ENCODE results near the gene LCMT1.
"Not testable (repeated sequence)": the region's sequence is repeated elsewhere in the genome, so short reads cannot be mapped to it uniquely, and the experiment has no call there.

The LCMT1 gene

DNA sequence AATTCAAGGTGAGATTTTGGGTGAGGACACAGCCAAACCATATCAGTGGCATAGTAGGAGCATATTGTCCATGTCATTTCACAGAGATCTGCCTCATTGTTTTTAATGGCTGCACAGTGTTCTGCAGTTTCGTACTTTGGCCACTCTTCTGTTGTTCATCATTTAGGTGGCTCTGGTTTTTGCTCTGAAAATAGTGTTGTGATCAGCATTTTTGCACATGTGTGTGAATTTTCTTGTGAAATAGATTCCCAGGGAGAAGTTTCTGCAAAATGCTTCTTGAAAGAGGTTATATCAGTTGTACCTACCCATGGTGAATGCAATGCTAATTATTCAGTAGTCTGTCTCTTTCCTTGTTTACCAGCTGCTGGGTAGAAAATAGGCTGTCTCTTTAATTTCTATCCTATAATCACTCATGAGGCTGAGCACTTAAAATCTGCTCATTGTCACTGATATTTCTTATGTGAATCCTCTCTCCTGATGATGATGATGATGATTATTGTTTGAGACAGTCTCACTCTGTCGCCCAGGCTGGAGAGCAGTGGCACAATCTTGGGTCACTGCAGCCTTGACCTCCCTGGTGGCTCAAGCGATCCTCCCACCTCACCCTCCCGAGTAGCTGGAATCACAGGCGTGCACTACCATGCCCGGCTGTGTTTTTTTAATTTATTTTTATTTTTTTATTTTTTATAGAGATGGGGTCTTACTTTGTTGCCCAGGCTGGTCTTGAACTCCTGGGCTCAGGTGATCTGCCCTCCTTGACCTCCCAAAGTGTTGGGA, 10.5 kb downstream of the LCMT1 start:
- H3K4me1 ChIP-seq (ENCODE audit: insufficient read depth, low read length): no peaks in the 10 kb centered on the region
- 88% methylated on average over 5 of the region's 6 CpGs for WGBS
- no peak overlapping the region for H3K27ac ChIP-seq (ENCODE audit: low read depth, low read length)
- H3K36me3 ChIP-seq (ENCODE audit: insufficient read depth, low read length): peaks cover 8% of the 10 kb centered on the region
- H3K9ac ChIP-seq (ENCODE audit: low read depth, low read length): no peak overlapping the region
- no peaks in the 10 kb centered on the region for H3K27me3 ChIP-seq (ENCODE audit: insufficient read depth, low read length)
- H3K9me3 ChIP-seq (ENCODE audit: insufficient read depth, low read depth, low read length): no peaks in the 10 kb centered on the region
- no peak overlapping the region for H3K4me3 ChIP-seq (ENCODE audit: low read length)

DNA sequence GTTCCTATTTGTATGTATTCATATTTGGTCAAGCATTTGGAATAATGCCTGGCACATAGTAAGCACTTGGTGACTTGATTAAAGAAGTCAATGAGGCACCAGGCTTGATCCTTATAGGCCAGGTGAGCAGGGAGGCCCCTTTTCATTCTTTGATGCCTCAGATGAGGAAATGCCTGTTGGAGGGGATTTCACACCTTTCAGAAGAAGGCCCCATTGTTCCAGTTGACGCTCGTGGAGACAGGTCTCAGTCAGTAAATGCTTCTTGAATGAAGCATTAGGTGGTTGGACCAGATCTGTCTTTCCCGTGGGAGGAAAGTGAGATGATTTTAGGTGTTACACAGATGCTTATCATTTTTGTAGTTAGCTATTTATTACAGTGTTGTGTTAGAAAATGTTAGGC, 13.0 kb downstream of the LCMT1 start:
- no peak overlapping the region for H3K27ac ChIP-seq (ENCODE audit: low read depth, low read length)
- no peaks in the 10 kb centered on the region for H3K4me1 ChIP-seq (ENCODE audit: insufficient read depth, low read length)
- no peaks in the 10 kb centered on the region for H3K27me3 ChIP-seq (ENCODE audit: insufficient read depth, low read length)
- H3K9ac ChIP-seq (ENCODE audit: low read depth, low read length): no peak overlapping the region
- peaks cover 18% of the 10 kb centered on the region for H3K36me3 ChIP-seq (ENCODE audit: insufficient read depth, low read length)
- 82% methylated on average over 3 of the region's 3 CpGs for whole genome bisulfite sequencing
- H3K9me3 ChIP-seq (ENCODE audit: insufficient read depth, low read depth, low read length): no peaks in the 10 kb centered on the region
- no peak overlapping the region for H3K4me3 ChIP-seq (ENCODE audit: low read length)

DNA sequence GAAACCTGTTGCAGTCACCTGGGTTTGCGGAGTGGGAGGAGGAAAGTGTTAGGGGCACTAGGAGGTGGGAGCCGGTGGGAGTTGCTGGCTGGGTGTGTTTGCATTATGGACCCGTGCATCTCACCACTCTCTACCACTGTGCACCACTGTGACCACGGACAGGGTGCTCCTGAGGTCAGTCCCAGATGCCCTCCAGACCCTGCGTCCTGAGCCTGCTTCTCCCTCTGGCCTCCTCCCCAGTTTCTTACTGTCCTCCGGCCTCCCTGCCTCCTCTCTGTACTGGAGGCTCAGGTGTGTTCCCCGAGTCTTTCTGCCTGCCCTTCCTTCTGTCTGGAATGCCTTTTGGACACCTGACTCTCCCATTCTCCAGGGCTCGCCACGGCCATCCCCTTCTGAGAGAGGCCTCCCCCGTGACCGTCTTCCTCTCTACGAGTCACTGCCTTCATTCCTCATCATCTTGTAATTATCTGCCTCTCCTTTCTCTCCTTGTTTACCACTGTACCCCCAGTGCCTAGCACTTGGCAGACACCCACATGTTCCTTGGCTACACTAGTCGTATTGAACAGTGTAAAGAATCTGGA, 14.6 kb downstream of the LCMT1 start:
- WGBS: 88% methylated on average over 13 of the region's 13 CpGs
- not testable (repeated sequence) for H3K4me1 ChIP-seq (ENCODE audit: insufficient read depth, low read length); H3K27ac ChIP-seq (ENCODE audit: low read depth, low read length); H3K4me3 ChIP-seq (ENCODE audit: low read length); H3K9ac ChIP-seq (ENCODE audit: low read depth, low read length); H3K27me3 ChIP-seq (ENCODE audit: insufficient read depth, low read length); H3K9me3 ChIP-seq (ENCODE audit: insufficient read depth, low read depth, low read length)
- peaks cover 23% of the 10 kb centered on the region for H3K36me3 ChIP-seq (ENCODE audit: insufficient read depth, low read length)

DNA sequence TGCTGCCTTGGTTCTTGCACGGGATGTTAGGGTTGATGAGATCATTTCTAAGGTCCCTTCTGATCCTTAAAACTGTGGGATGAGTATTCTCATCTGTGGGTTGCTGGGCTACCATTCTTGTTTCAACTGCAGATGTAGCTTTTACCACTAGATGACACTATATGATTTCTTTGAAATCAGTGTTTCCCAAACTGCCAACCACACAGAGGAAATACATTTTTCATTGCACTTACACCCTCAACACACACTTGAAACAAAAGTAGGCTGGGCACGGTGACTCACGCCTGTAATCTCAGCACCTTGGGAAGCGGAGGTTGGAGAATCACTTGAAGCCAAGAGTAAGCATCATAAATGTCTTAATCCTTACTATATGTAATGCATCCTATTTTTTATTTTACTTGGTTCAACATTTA, 15.3 kb downstream of the LCMT1 start:
- WGBS: 91% methylated on average over 4 of the region's 4 CpGs
- Histone ChIP-seq H3K4me1 (ENCODE audit: insufficient read depth, low read length) (no peaks in the 10 kb centered on the region), H3K27me3 (ENCODE audit: insufficient read depth, low read length) (no peaks in the 10 kb centered on the region), H3K9ac (ENCODE audit: low read depth, low read length) (no peak overlapping the region), H3K9me3 (ENCODE audit: insufficient read depth, low read depth, low read length) (no peaks in the 10 kb centered on the region), H3K27ac (ENCODE audit: low read depth, low read length) (no peak overlapping the region), H3K4me3 (ENCODE audit: low read length) (no peak overlapping the region), H3K36me3 (ENCODE audit: insufficient read depth, low read length) (peaks cover 28% of the 10 kb centered on the region)

DNA sequence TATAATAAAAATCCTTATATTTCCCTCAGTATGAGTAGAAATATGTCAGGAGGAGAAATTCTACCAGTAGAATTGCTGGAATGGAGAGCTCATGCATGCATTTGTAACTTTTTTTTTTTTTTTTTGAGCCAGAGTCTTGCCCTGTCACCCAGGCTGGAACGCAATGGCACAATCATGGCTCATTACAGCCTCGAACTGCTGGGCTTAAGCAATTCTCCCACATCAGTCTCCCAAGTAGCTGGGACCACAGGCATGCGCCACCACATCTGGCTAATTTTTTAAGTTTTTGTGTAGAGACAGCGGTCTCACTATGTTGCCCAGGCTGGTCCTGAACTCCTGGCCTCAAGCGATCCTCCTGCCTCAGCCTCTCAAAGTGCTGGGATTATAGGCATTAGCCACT, 21.2 kb downstream of the LCMT1 start:
- peaks cover 75% of the 10 kb centered on the region for H3K36me3 ChIP-seq (ENCODE audit: insufficient read depth, low read length)
- H3K4me1 ChIP-seq (ENCODE audit: insufficient read depth, low read length); H3K9me3 ChIP-seq (ENCODE audit: insufficient read depth, low read depth, low read length); H3K27ac ChIP-seq (ENCODE audit: low read depth, low read length); H3K9ac ChIP-seq (ENCODE audit: low read depth, low read length); H3K27me3 ChIP-seq (ENCODE audit: insufficient read depth, low read length); H3K4me3 ChIP-seq (ENCODE audit: low read length): not testable (repeated sequence)
- 95% methylated on average over 5 of the region's 5 CpGs for WGBS

DNA sequence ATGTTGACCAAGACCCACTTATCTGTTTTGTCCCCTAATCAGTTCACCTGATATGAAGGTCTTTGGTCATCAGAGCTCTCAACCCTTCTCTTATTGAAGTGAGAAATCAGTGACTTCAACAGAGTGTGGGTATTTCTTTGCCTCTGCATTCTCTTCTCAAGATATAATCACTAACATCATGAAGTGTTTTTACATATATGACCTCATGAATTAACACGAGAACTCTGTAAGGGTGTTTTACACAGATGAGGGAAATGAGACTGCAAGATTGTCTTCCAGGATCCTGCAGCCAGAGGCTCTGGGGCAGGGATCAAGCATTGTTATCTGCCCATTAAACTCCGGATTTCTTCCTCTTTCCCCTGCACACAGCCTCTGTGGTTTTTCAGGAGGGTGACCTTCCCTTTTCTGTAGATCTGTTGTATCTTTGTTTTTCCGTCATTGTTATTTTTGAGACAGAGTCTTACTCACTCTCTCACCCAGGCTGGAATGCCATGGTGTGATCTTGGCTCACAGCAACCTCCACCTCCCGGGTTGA, 22.7 kb downstream of the LCMT1 start:
- WGBS: 98% methylated on average over 4 of the region's 4 CpGs

DNA sequence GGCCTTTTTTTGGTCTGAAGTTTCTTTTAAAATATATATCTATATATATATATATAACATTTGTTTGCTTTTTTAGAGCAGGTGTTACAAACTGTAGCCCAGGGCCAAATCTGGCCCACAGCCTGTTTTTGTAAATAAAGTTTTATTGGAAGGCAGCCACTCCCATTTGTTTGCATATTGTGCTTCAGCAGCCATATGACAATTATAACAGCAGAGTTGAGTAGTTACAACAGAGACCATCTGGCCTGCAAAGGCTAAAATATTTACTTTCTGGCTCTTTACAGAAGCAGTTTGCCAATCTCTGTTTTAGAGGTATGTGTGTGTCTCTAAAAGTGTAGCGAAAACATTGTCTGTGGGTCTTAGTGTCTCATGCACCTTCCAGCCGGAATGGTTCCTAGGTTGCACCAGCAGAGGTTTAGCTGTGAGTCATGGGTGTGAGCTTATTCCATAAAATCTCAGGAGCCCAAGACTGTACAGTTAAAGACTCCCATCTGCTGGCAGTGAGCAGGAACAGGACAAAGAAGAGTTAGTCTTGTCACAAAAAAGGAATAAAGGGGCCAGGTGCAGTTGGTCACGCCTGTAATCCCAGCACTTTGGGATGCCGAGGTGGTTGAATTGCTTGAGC, 23.8 kb downstream of the LCMT1 start:
- Histone ChIP-seq H3K36me3 (ENCODE audit: insufficient read depth, low read length) (peaks cover 79% of the 10 kb centered on the region), H3K9me3 (ENCODE audit: insufficient read depth, low read depth, low read length) (no peaks in the 10 kb centered on the region), H3K4me3 (ENCODE audit: low read length) (no peak overlapping the region), H3K4me1 (ENCODE audit: insufficient read depth, low read length) (no peaks in the 10 kb centered on the region), H3K9ac (ENCODE audit: low read depth, low read length) (no peak overlapping the region), H3K27me3 (ENCODE audit: insufficient read depth, low read length) (no peaks in the 10 kb centered on the region), H3K27ac (ENCODE audit: low read depth, low read length) (no peak overlapping the region)
- WGBS: 90% methylated on average over 4 of the region's 4 CpGs

More for the DNA sequence above, 22.7 kb downstream of the LCMT1 start:
- Histone ChIP-seq H3K4me3 (ENCODE audit: low read length) (no peak overlapping the region), H3K36me3 (ENCODE audit: insufficient read depth, low read length) (peaks cover 74% of the 10 kb centered on the region), H3K27ac (ENCODE audit: low read depth, low read length) (no peak overlapping the region), H3K9ac (ENCODE audit: low read depth, low read length) (no peak overlapping the region), H3K9me3 (ENCODE audit: insufficient read depth, low read depth, low read length) (no peaks in the 10 kb centered on the region), H3K4me1 (ENCODE audit: insufficient read depth, low read length) (no peaks in the 10 kb centered on the region), H3K27me3 (ENCODE audit: insufficient read depth, low read length) (no peaks in the 10 kb centered on the region)

DNA sequence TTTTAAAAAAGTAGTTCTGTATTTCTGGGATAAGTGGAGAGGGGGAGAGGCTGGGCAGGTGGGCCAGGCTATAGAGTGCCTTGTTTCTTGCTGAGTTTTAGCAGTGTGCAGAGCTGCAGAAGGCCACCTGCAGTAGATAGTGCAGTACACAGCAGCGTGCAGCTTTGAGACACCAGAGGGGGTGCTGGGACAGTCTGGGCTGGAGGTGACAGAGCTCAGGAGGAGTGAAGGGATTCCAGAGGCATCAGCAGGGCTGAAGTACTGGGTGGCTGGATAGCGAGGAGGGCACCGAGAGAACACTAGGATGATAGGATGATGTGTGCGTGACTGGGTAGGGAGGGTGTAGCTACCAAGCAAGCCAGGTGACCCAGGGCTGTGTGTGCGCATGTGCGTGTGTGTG, 26.6 kb downstream of the LCMT1 start:
- WGBS: 95% methylated on average over 6 of the region's 6 CpGs
- H3K27me3 ChIP-seq (ENCODE audit: insufficient read depth, low read length): no peaks in the 10 kb centered on the region
- no peak overlapping the region for H3K4me3 ChIP-seq (ENCODE audit: low read length)
- H3K9ac ChIP-seq (ENCODE audit: low read depth, low read length): no peak overlapping the region
- H3K4me1 ChIP-seq (ENCODE audit: insufficient read depth, low read length): no peaks in the 10 kb centered on the region
- H3K9me3 ChIP-seq (ENCODE audit: insufficient read depth, low read depth, low read length): no peaks in the 10 kb centered on the region
- no peak overlapping the region for H3K27ac ChIP-seq (ENCODE audit: low read depth, low read length)
- H3K36me3 ChIP-seq (ENCODE audit: insufficient read depth, low read length): peaks cover 85% of the 10 kb centered on the region

DNA sequence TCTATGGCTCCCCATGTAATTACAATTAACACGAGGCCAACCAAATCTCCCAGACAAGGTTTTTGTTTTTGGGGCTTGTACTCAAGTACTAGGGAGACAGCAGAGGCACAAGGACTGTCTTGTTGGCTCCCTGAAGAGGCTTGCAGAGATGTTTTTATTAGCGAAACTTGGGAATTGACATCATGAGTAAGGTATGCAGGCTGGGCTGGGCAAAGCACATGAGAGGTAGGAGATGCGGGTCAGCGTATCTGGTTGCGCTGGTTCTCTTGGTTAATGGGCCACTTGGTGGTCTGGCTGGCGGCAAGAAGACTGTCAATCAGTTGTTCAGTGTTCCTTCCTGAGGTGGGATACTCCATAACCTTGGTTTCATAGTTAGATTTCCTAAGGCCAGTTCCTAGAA, 28.9 kb downstream of the LCMT1 start:
- WGBS: 95% methylated on average over 6 of the region's 6 CpGs
- no peaks in the 10 kb centered on the region for H3K4me1 ChIP-seq (ENCODE audit: insufficient read depth, low read length)
- H3K9me3 ChIP-seq (ENCODE audit: insufficient read depth, low read depth, low read length): no peaks in the 10 kb centered on the region
- no peaks in the 10 kb centered on the region for H3K27me3 ChIP-seq (ENCODE audit: insufficient read depth, low read length)
- H3K4me3 ChIP-seq (ENCODE audit: low read length): no peak overlapping the region
- no peak overlapping the region for H3K9ac ChIP-seq (ENCODE audit: low read depth, low read length)
- peaks cover 80% of the 10 kb centered on the region for H3K36me3 ChIP-seq (ENCODE audit: insufficient read depth, low read length)
- H3K27ac ChIP-seq (ENCODE audit: low read depth, low read length): no peak overlapping the region

DNA sequence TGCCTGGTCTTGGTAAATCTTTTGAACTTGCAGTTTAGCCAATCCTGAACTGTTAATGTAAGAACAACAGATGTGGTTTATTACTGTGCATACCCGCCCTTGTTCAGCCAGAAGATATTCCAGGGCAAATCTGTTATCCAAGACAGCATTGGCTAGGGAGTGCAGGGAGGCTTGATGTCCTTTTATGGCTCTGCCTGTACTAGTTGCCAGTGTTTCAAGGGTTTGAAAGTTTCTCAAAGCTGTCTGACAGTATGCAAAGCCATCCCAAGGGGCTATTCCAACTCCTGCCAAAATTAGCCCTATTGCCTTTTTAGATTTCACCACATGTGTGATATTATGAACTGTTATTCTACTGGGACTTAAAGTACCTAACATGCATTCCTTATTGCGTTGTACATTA, 30.1 kb downstream of the LCMT1 start:
- H3K27ac ChIP-seq (ENCODE audit: low read depth, low read length): no peak overlapping the region
- WGBS: 97% methylated on average over 2 of the region's 2 CpGs
- no peak overlapping the region for H3K4me3 ChIP-seq (ENCODE audit: low read length)
- no peak overlapping the region for H3K9ac ChIP-seq (ENCODE audit: low read depth, low read length)
- H3K36me3 ChIP-seq (ENCODE audit: insufficient read depth, low read length): peaks cover 72% of the 10 kb centered on the region
- H3K9me3 ChIP-seq (ENCODE audit: insufficient read depth, low read depth, low read length): no peaks in the 10 kb centered on the region
- H3K4me1 ChIP-seq (ENCODE audit: insufficient read depth, low read length): no peaks in the 10 kb centered on the region
- no peaks in the 10 kb centered on the region for H3K27me3 ChIP-seq (ENCODE audit: insufficient read depth, low read length)

DNA sequence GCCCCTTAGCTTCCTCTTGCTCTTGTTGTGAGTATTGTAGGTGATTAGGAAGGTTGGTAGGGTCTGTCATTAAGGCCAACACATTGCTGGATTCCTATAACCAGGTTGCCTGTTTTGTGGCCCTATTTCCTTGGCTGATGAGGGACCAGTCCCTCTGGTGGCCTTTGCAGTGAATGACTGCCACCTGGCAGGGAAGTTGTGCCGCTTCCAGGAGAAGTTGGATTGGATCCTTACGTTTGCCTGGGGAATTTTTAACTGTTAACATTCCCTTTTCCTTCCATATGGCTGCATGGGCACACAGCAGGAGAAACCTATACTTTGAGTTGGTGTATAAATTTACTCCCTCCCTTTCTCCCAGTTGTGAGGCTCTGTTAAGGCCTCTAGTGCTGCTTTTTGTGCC, 32.4 kb downstream of the LCMT1 start:
- Histone ChIP-seq H3K9ac (ENCODE audit: low read depth, low read length) (no peak overlapping the region), H3K4me1 (ENCODE audit: insufficient read depth, low read length) (peaks cover 11% of the 10 kb centered on the region; the same call in 1 of the 2 replicates), H3K27ac (ENCODE audit: low read depth, low read length) (no peak overlapping the region), H3K4me3 (ENCODE audit: low read length) (no peak overlapping the region), H3K36me3 (ENCODE audit: insufficient read depth, low read length) (peaks cover 57% of the 10 kb centered on the region), H3K9me3 (ENCODE audit: insufficient read depth, low read depth, low read length) (no peaks in the 10 kb centered on the region), H3K27me3 (ENCODE audit: insufficient read depth, low read length) (no peaks in the 10 kb centered on the region)
- 79% methylated on average over 1 of the region's 2 CpGs for whole genome bisulfite sequencing

Data from HUES64 (cell line).